Activated naive CD4-positive, alpha-beta T cell treated with anti-CD3 and anti-CD28 coated beads, Interleukin-2, amount 50 U/mL, for 16 hours (primary cell): ENCODE measurements around the gene PSME3.
"Not testable (repeated sequence)": the region's sequence is repeated elsewhere in the genome, so short reads cannot be mapped to it uniquely, and the experiment has no call there.

Experiments
- DNase-seq: peaks from one replicate; pipeline ENCODE4 v3.0.0-alpha.2; 2020

Gene PSME3

GRCh38 chr17:42878924-42879595 is 45.9 kb downstream of the PSME3 start:
- no peak for DNase-seq

GRCh38 chr17:42879596-42879985 is 46.4 kb downstream of the PSME3 start:
- no peak for DNase-seq

GRCh38 chr17:42880776-42881310 is 47.6 kb downstream of the PSME3 start:
- DNase-seq, result no peak

GRCh38 chr17:42881706-42882105 is 48.5 kb downstream of the PSME3 start:
- not testable (repeated sequence) for DNase-seq

GRCh38 chr17:42882166-42882565 is 49.0 kb downstream of the PSME3 start:
- no peak for DNase-seq

- no peak for DNase-seq
Measured at GRCh38 chr17:42883802-42884558, 50.8 kb downstream of the PSME3 start.

- not testable (repeated sequence) for DNase-seq
Measured at GRCh38 chr17:42885806-42886205, 52.6 kb downstream of the PSME3 start.

GRCh38 chr17:42886283-42887176 is 53.3 kb downstream of the PSME3 start:
- DNase-seq, result no peak

GRCh38 chr17:42889809-42890208 is 56.6 kb downstream of the PSME3 start:
- DNase-seq, result no peak

GRCh38 chr17:42891539-42892152 is 58.4 kb downstream of the PSME3 start:
- DNase-seq, result no peak

GRCh38 chr17:42893359-42893758 is 60.2 kb downstream of the PSME3 start:
- DNase-seq, result no peak
